PFSK-1 (cell line): ENCODE measurements around the gene RASA2.
A peak's percentile ranks its signal among the peaks of the same experiment; 100 is the strongest.

ENCODE experiments used
- FOXP2 ChIP-seq: optimal IDR thresholded peaks from 2 replicates; pipeline ENCODE3; 2011; ENCODE audit warnings: borderline replicate concordance, control low read depth, inconsistent platforms; ENCODE audit not compliant: insufficient read depth; ENCODE audit errors: extremely low read length, extremely low read depth
- POLR2AphosphoS5 ChIP-seq: IDR thresholded peaks from 2 replicates; pipeline ENCODE4 v1.6.1; 2012; ENCODE audit warnings: low read depth, mild to moderate bottlenecking, control low read depth, low read length, moderate library complexity
- REST ChIP-seq, 2 experiments: IDR thresholded peaks; 2 replicates each; pipeline versions ENCODE4 v1.6.1 to v1.8.0; 2011 to 2012; ENCODE audit warnings: low read depth in 2 of 2, low read length in 2 of 2, control low read depth in 1 of 2, inconsistent platforms in 1 of 2, mild to moderate bottlenecking in 1 of 2, moderate library complexity in 1 of 2; ENCODE audit not compliant: insufficient read depth in 1 of 2
- SIN3A ChIP-seq: IDR thresholded peaks from 2 replicates; pipeline ENCODE4 v1.6.1; 2012; ENCODE audit warnings: mild to moderate bottlenecking, low read length, moderate library complexity, borderline replicate concordance; ENCODE audit not compliant: insufficient read depth
- TAF1 ChIP-seq: IDR thresholded peaks from 2 replicates; pipeline ENCODE4 v1.6.1; 2012; ENCODE audit warnings: low read length, control low read depth, borderline replicate concordance; ENCODE audit not compliant: insufficient read depth

RASA2 gene

DNA sequence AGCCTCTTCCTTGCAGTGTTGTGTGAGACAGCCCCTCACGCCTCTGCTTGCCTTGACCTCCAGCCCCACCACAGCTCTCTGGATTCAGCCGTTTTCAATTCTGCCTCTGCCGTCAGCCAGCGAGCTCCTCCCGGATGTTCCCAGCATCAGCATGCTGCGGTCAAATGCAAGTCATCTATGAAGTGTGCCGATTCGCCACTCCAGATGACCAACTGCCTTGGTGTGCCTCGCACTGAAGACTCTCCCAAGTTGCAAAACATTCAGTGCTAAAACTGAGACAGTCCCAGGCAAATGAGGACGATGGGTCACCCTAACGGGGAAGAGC is 30.6 kb upstream of the RASA2 start:
- TF ChIP-seq TAF1 (no peak), FOXP2 (no peak), POLR2AphosphoS5 (no peak), REST (IDR thresholded peaks at IDR 0.05; ENCODE audit: insufficient read depth in 1 of 2, low read depth in 2 of 2, low read length in 2 of 2) (no peak), SIN3A (no peak)

GRCh38 chr3:141457624-141458236 is 29.1 kb upstream of the RASA2 start:
- TF ChIP-seq REST (IDR thresholded peaks at IDR 0.05; ENCODE audit: insufficient read depth in 1 of 2, low read depth in 2 of 2, low read length in 2 of 2) (no peak), TAF1 (no peak), FOXP2 (no peak), SIN3A (no peak), POLR2AphosphoS5 (no peak)

DNA sequence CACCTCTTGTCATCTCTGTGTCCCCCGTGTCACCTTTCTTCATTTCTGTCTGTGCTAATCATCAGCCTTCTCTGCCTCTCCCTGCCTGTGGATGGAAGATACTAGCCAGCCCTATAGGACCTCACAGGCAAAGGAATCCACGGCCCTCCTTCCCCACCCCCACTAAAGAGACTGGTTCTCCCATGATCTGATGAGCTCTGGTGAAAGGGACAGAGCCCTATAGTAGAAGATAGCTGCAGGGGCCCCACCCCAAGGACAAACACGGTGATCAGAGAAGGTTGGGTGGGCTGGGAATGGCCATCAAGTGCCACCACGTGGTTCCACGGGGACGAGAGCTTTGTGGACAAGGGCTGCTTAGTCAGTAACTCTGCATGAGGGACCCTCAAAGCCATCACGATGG is 27.8 kb upstream of the RASA2 start:
- TF ChIP-seq POLR2AphosphoS5 (no peak), SIN3A (no peak), REST (IDR thresholded peaks at IDR 0.05; ENCODE audit: insufficient read depth in 1 of 2, low read depth in 2 of 2, low read length in 2 of 2) (no peak), TAF1 (no peak), FOXP2 (no peak)

DNA sequence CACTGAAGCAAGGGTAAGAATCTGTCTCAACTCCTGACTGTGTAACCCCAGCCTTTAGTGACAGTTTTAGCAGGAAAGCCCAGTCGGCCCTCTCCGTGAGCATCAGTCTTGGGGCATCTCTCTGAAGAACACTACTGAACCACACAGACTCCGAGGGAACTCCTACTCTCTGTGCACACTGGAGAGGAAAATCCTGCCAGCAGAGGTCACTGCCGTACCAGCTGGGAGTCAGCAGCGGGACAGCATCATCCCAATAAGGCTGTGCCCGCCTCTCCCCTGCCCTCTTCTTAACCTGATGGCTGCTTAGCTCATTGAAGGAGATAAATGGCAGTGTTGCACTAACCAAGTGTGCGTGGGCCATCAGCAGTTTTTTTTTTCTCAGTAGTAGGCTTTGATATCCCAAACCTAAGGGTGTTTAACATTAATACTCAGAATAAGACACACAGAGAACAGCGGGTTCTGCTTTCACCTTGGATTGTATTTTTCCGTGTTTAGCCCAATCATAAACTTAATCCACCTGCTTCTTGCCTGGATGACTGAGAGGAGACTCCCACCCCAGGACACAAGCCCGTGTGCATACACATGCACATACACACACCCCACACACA is 26.6 kb upstream of the RASA2 start:
- TF ChIP-seq POLR2AphosphoS5: no peak
- TF ChIP-seq SIN3A: no peak
- peak; percentile 19 for TF ChIP-seq FOXP2
- no peak for TF ChIP-seq TAF1
- no peak for TF ChIP-seq REST (IDR thresholded peaks at IDR 0.05; ENCODE audit: insufficient read depth in 1 of 2, low read depth in 2 of 2, low read length in 2 of 2)
